Glutamatergic neuron (in vitro differentiated cells): ENCODE measurements around the gene RACGAP1. TPM values are rescaled to one million over a fixed set of nuclear protein-coding genes. Genes with fewer than 3 reads are reported as not detected.

Experiments
- DNase-seq: peaks from one replicate; pipeline ENCODE4 v3.0.0; 2022
- H3K27ac Mint-ChIP-seq: one replicate; pipeline ENCODE4 v1.8.0; 2020; ENCODE audit warnings: mild to moderate bottlenecking, mixed read lengths, inconsistent platforms; ENCODE audit not compliant: unreplicated experiment
- H3K27me3 Mint-ChIP-seq: one replicate; pipeline ENCODE4 v1.8.0; 2020; ENCODE audit warnings: mild to moderate bottlenecking, moderate library complexity, mixed read lengths, inconsistent platforms; ENCODE audit not compliant: unreplicated experiment
- H3K36me3 Mint-ChIP-seq: one replicate; pipeline ENCODE4 v1.8.0; 2020; ENCODE audit warnings: mild to moderate bottlenecking, mixed read lengths, inconsistent platforms; ENCODE audit not compliant: unreplicated experiment
- H3K4me1 Mint-ChIP-seq: one replicate; pipeline ENCODE4 v1.8.0; 2020; ENCODE audit warnings: mild to moderate bottlenecking, low read depth, mixed read lengths, inconsistent platforms; ENCODE audit not compliant: unreplicated experiment
- H3K4me3 Mint-ChIP-seq: one replicate; pipeline ENCODE4 v1.8.0; 2020; ENCODE audit warnings: mild to moderate bottlenecking, mixed read lengths, inconsistent platforms; ENCODE audit not compliant: unreplicated experiment
- H3K9me3 Mint-ChIP-seq: one replicate; pipeline ENCODE4 v1.8.0; 2020; ENCODE audit warnings: mild to moderate bottlenecking, moderate library complexity, mixed read lengths, inconsistent platforms; ENCODE audit not compliant: unreplicated experiment
- total RNA-seq: library from RNA; stranded (reverse); fragmentation: NEBNext Ultra II Directional; extraction: Animal tissue kit (Norgen Biotek cat#: 25700); gene quantifications from one replicate; pipeline ENCODE4 v1.2.1, GENCODE V29; 2021; ENCODE audit not compliant: unreplicated experiment
- TF ChIP-seq, protein P1 (sequence below): fragments of 200-600 bp; sonication (generic); IDR thresholded peaks from one replicate; pipeline ENCODE4 v1.5.0; 2021; ENCODE audit not compliant: partially characterized antibody, unreplicated experiment

RACGAP1 gene
- total RNA-seq, 1 donor from 2014 or later, result 47.1 TPM

DNA sequence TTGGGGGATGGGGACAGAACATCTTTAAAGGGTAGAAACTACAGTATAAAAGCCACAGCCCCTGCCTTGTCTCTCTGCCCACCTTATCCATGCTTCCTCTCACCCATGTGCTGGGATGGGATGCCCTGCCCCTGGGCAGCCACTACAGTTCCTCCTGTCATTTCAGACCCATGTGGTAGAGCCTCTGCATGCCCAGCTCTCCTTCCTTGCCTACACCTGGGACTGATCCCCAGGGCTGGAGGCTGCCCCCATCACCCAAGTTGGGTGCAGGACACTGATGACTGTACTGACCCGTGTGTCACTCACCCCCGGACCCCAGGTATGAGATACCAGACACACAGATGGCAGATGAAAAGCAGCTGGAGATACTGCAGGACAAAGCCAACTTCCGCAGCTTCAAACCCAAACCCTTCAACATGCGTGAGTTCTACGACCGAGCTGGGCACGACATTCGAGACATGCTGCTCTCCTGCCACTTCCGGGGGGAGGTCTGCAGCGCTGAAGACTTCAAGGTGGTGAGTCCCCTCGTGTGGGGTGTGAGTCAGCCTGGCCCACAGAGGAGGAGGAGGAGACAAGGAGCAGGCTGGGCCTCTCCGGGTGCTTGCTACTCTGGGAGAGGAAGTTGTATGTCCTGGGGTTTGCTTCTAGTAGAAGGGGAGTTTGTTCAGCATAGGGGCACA, 34.3 kb upstream of the RACGAP1 start:
- H3K9me3 Mint-ChIP-seq, result peaks cover 28% of the 10 kb centered on the region
- DNase-seq, result no peak
- H3K36me3 Mint-ChIP-seq, result peaks cover 26% of the 10 kb centered on the region
- H3K4me3 Mint-ChIP-seq, result peak overlapping the region; percentile 82
- peak overlapping the region; percentile 64 for H3K27ac Mint-ChIP-seq
- H3K27me3 Mint-ChIP-seq, result peaks cover 21% of the 10 kb centered on the region
- H3K4me1 Mint-ChIP-seq, result peaks cover 62% of the 10 kb centered on the region
- TF ChIP-seq, protein P1, sequence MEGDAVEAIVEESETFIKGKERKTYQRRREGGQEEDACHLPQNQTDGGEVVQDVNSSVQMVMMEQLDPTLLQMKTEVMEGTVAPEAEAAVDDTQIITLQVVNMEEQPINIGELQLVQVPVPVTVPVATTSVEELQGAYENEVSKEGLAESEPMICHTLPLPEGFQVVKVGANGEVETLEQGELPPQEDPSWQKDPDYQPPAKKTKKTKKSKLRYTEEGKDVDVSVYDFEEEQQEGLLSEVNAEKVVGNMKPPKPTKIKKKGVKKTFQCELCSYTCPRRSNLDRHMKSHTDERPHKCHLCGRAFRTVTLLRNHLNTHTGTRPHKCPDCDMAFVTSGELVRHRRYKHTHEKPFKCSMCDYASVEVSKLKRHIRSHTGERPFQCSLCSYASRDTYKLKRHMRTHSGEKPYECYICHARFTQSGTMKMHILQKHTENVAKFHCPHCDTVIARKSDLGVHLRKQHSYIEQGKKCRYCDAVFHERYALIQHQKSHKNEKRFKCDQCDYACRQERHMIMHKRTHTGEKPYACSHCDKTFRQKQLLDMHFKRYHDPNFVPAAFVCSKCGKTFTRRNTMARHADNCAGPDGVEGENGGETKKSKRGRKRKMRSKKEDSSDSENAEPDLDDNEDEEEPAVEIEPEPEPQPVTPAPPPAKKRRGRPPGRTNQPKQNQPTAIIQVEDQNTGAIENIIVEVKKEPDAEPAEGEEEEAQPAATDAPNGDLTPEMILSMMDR, result no peak

DNA sequence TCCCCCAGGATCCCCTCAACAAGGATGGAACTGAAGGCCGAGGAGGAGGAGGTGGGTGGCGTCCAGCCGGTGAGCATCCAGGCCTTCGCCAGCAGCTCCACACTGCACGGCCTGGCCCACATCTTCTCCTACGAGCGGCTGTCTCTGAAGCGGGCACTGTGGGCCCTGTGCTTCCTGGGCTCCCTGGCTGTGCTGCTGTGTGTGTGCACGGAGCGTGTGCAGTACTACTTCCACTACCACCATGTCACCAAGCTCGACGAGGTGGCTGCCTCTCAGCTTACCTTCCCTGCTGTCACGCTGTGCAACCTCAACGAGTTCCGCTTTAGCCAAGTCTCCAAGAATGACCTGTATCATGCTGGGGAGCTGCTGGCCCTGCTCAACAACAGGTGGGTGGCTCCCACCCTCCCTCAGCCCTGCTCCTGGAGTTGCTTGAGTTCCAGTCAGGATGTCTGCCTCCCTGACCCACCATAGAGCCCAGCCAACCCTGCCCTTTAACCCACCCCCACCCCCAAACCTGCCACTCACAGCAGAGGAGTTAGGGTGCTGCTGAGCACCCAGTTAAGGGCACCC, 33.5 kb upstream of the RACGAP1 start:
- peak overlapping the region; percentile 48 for H3K27ac Mint-ChIP-seq

DNA sequence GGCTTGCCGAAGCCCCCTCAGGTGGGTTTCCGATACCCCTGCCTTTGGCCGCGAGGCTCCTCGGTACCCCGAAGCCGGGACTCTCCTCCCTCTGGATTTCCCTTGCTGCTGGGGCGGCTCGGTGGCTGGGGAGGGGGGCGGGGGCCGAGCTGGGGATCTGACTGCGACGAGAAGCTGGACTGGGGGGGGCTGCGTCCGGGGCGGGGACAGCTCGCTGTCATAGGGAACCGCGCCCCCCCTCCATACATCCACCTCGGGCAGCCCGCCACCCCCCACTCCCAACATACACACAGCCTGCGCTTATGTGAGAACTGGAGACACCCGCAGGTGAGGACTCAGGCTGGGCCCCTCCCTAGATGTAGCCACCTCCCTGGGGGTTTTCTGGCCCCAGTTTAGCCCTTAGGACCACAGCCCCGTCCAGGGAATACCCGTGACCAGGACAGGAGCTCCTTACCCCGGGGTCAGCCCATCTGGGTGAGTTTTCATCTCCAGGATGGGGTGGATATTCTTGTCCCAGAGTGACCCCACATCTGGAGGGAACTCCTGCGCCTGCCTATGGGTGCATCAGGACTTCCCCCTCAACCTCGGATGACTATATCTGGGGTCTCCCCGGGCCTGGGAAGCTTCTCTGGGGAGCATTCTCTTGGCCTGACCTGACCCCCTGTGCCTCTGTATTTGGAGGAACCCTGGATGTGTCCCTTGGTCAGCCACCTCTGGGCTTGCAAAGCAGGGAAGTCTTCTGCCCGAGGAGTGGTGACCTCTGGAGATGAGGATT, 32.8 kb upstream of the RACGAP1 start:
- H3K4me1 Mint-ChIP-seq, result peaks cover 60% of the 10 kb centered on the region
- TF ChIP-seq, protein P1, result no peak
- H3K27me3 Mint-ChIP-seq, result peaks cover 21% of the 10 kb centered on the region
- peaks cover 28% of the 10 kb centered on the region for H3K9me3 Mint-ChIP-seq
- H3K36me3 Mint-ChIP-seq, result peaks cover 26% of the 10 kb centered on the region
- H3K4me3 Mint-ChIP-seq, result peak overlapping the region; percentile 82
- DNase-seq, result no peak
- H3K27ac Mint-ChIP-seq, result peak overlapping the region; percentile 48

More for the DNA sequence above, 33.5 kb upstream of the RACGAP1 start:
- Mint-ChIP-seq H3K36me3 (peaks cover 26% of the 10 kb centered on the region), H3K9me3 (peaks cover 29% of the 10 kb centered on the region), H3K4me3 (peak overlapping the region; percentile 82), H3K27me3 (peaks cover 22% of the 10 kb centered on the region), H3K4me1 (peaks cover 57% of the 10 kb centered on the region)
- no peak for DNase-seq
- TF ChIP-seq, protein P1, result no peak

DNA sequence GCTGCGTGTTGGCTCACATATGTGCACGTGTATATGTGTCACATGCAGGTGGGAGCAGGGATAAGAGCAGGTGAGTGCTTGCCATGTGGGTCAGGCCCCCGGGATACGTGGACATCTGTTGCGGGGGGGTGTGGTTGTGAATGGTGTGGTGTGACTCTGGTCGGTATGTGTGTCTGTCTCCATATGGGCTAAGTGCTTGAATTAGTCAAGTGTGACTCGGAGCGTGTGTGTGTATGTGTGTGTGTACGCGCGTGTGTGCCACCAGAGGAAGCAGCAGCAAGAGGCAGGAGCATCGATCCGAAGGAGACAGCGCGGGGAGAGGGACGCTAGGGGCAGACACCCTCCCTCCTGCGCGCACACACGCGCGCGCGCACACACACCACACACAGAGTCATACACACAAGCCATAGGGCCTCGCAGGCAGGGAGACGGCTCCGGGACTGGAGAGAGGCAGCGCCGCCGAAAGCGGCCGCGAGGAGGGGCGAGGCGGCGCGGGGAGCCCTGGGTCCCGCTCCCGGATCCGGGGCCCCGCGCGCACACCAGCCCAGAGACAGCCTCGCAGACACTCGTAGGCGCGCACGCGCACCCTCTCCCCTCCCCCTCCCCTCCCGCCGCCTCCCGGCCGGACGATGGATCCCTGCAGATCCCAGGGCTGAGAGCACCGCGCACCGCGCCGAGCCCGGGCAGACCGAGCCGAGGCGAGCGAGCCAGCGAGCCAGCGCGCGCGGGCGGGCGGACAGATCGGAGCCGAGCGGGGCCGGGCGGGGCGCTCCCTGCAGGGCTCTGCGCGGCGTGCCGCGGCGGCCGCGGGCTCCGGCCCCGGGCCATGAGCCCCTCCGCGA, 31.9 kb upstream of the RACGAP1 start, which contains the start of gene ASIC1:
Gene ASIC1 (plus strand): TSS at position 597 of the 842 bp plus-strand sequence. CDS start 1,171 bp downstream, outside the sequence.
- H3K27ac Mint-ChIP-seq, result peak within 1 kb of the TSS; percentile 97
- peaks cover 33% of the 10 kb centered on the region for H3K9me3 Mint-ChIP-seq
- peak; percentile 84 for DNase-seq
- TF ChIP-seq, protein P1, result no peak
- H3K4me3 Mint-ChIP-seq, result peak within 1 kb of the TSS; percentile 96
- H3K27me3 Mint-ChIP-seq, result peaks cover 26% of the 10 kb centered on the region
- H3K36me3 Mint-ChIP-seq, result peaks cover 24% of the 10 kb centered on the region
- H3K4me1 Mint-ChIP-seq, result peaks cover 62% of the 10 kb centered on the region
